MG63 (cell line): ENCODE results near the gene MPIG6B. TPM values are rescaled to one million over a fixed set of nuclear protein-coding genes. Genes with fewer than 3 reads are reported as not detected.

Experiments used
- DNase-seq: peaks from one replicate; pipeline ENCODE4 v3.0.0-alpha.2; 2020
- H3K27me3 ChIP-seq: fragments of 250-450 bp; sonication (Bioruptor Pico); 2 replicates; pipeline ENCODE4 v1.5.1; 2020; ENCODE audit warnings: mild to moderate bottlenecking, moderate library complexity
- H3K36me3 ChIP-seq: fragments of 250-450 bp; sonication (Bioruptor Pico); 2 replicates; pipeline ENCODE4 v1.5.1; 2020; ENCODE audit warnings: mild to moderate bottlenecking, moderate library complexity
- H3K4me3 ChIP-seq: fragments of 250-450 bp; sonication (Bioruptor Pico); 2 replicates; pipeline ENCODE4 v1.5.1; 2020; ENCODE audit warnings: mild to moderate bottlenecking, moderate library complexity
- H3K9me3 ChIP-seq: fragments of 250-450 bp; sonication (Bioruptor Pico); 2 replicates; pipeline ENCODE4 v1.5.1; 2020; ENCODE audit warnings: mild to moderate bottlenecking, moderate library complexity
- total RNA-seq: library from RNA; depleted of rRNA; stranded (reverse); fragments of >200 nt; shearing (Covaris generic); gene quantifications from 2 replicates; pipeline ENCODE4 v1.2.3, GENCODE V29; 2014; ENCODE audit warnings: low replicate concordance; rRNA removed

MPIG6B gene, protein sequence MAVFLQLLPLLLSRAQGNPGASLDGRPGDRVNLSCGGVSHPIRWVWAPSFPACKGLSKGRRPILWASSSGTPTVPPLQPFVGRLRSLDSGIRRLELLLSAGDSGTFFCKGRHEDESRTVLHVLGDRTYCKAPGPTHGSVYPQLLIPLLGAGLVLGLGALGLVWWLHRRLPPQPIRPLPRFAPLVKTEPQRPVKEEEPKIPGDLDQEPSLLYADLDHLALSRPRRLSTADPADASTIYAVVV
- total RNA-seq, result not detected in 2 replicates

GRCh38 chr6:31723245-31723979, at the start of gene MPIG6B:
MPIG6B (plus strand) TSS chr6:31723373; CDS start chr6:31723384, 11 bp downstream.
- Histone ChIP-seq H3K4me3 (no peak within 1 kb of the TSS), H3K36me3 (no peaks in the 10 kb centered on the region), H3K9me3 (no peaks in the 10 kb centered on the region), H3K27me3 (no peaks in the 10 kb centered on the region)
- no peak for DNase-seq

GRCh38 chr6:31676322-31676903, 46.8 kb upstream of the MPIG6B start:
- Histone ChIP-seq H3K4me3 (no peak overlapping the region), H3K27me3 (no peaks in the 10 kb centered on the region), H3K9me3 (no peaks in the 10 kb centered on the region), H3K36me3 (peaks cover 4% of the 10 kb centered on the region)
- DNase-seq, result no peak

GRCh38 chr6:31676904-31677303, 46.3 kb upstream of the MPIG6B start:
- no peak overlapping the region for H3K4me3 ChIP-seq
- DNase-seq, result no peak
- H3K9me3 ChIP-seq, result no peaks in the 10 kb centered on the region

GRCh38 chr6:31677955-31678354, 45.2 kb upstream of the MPIG6B start:
- H3K36me3 ChIP-seq, result no peaks in the 10 kb centered on the region
- DNase-seq, result no peak
- no peaks in the 10 kb centered on the region for H3K9me3 ChIP-seq
- no peak overlapping the region for H3K4me3 ChIP-seq
- H3K27me3 ChIP-seq, result no peaks in the 10 kb centered on the region

More at GRCh38 chr6:31676904-31677303, 46.3 kb upstream of the MPIG6B start:
- Histone ChIP-seq H3K36me3 (peaks cover 4% of the 10 kb centered on the region), H3K27me3 (no peaks in the 10 kb centered on the region)

GRCh38 chr6:31680226-31681134, 42.7 kb upstream of the MPIG6B start, which contains the start of gene LY6G5C:
LY6G5C (minus strand) TSS chr6:31681067; CDS start chr6:31680373, 694 bp downstream.
- peak; percentile 68 for DNase-seq
- Histone ChIP-seq H3K9me3 (no peaks in the 10 kb centered on the region), H3K36me3 (no peaks in the 10 kb centered on the region), H3K4me3 (peak within 1 kb of the TSS; percentile 27), H3K27me3 (no peaks in the 10 kb centered on the region)

- Histone ChIP-seq H3K9me3 (no peaks in the 10 kb centered on the region), H3K4me3 (peak overlapping the region; percentile 27), H3K36me3 (no peaks in the 10 kb centered on the region), H3K27me3 (no peaks in the 10 kb centered on the region)
- DNase-seq, result peak; percentile 20
Measured at GRCh38 chr6:31681135-31681671, 42.0 kb upstream of the MPIG6B start.

DNA sequence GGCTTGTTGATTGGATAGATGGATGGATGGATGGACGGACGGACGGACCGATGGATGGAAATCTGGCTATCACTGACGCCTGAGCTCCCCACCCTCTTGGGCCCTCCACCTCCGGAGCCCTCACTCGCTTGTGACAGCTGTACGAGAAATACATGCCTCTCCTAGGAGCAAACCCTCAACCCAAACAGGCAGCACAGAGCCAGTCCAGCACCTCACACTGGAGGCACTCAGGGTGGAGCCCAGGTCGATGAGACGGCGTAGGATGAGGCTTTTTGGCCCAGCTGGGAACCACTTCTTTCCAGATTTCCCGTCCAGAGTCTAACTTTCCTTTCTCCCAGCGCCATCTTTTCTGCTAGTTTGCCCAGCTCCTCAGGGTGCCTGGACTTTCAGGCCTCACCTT, 39.6 kb upstream of the MPIG6B start:
- no peaks in the 10 kb centered on the region for H3K9me3 ChIP-seq
- H3K36me3 ChIP-seq, result no peaks in the 10 kb centered on the region
- no peak for DNase-seq
- no peaks in the 10 kb centered on the region for H3K27me3 ChIP-seq
- no peak overlapping the region for H3K4me3 ChIP-seq

DNA sequence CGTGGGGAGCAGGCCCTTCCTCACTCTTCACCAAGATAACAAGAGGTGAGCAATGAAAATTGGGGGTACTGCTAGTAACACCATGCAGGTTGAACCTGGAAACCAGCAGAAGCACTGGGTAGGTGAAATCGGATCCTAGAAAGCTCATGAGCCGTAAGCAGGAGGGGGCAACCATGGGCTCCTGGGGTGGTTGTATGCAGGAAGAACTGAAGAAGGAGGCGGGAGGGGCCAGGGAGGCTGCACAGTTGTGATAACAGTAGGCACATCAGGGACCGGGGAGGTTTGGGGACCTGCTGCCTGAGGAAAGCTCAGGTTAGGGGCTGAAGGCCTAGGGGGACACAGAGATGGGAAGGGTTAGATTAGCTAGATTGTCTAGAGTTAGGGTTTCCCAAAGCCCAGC, 36.7 kb upstream of the MPIG6B start:
- no peaks in the 10 kb centered on the region for H3K27me3 ChIP-seq
- no peaks in the 10 kb centered on the region for H3K36me3 ChIP-seq
- DNase-seq, result no peak
- no peak overlapping the region for H3K4me3 ChIP-seq
- H3K9me3 ChIP-seq, result no peaks in the 10 kb centered on the region

- Histone ChIP-seq H3K27me3 (no peaks in the 10 kb centered on the region), H3K36me3 (no peaks in the 10 kb centered on the region), H3K4me3 (no peak overlapping the region), H3K9me3 (no peaks in the 10 kb centered on the region)
- no peak for DNase-seq
Measured at GRCh38 chr6:31687321-31687720, 35.9 kb upstream of the MPIG6B start.

- no peak for DNase-seq
- H3K27me3 ChIP-seq, result no peaks in the 10 kb centered on the region
- H3K36me3 ChIP-seq, result no peaks in the 10 kb centered on the region
- no peaks in the 10 kb centered on the region for H3K9me3 ChIP-seq
- H3K4me3 ChIP-seq, result no peak overlapping the region
Measured at GRCh38 chr6:31687860-31688693, 35.1 kb upstream of the MPIG6B start.

GRCh38 chr6:31689249-31690110, 33.7 kb upstream of the MPIG6B start:
- Histone ChIP-seq H3K4me3 (no peak overlapping the region), H3K27me3 (no peaks in the 10 kb centered on the region), H3K9me3 (no peaks in the 10 kb centered on the region), H3K36me3 (no peaks in the 10 kb centered on the region)
- no peak for DNase-seq

- Histone ChIP-seq H3K36me3 (no peaks in the 10 kb centered on the region), H3K9me3 (no peaks in the 10 kb centered on the region), H3K27me3 (no peaks in the 10 kb centered on the region), H3K4me3 (no peak overlapping the region)
- no peak for DNase-seq
Measured at GRCh38 chr6:31690231-31691077, 32.7 kb upstream of the MPIG6B start.

- Histone ChIP-seq H3K36me3 (no peaks in the 10 kb centered on the region), H3K27me3 (no peaks in the 10 kb centered on the region), H3K9me3 (no peaks in the 10 kb centered on the region), H3K4me3 (no peak overlapping the region)
- no peak for DNase-seq
Measured at GRCh38 chr6:31691078-31691463, 32.1 kb upstream of the MPIG6B start.

- Histone ChIP-seq H3K27me3 (no peaks in the 10 kb centered on the region), H3K36me3 (no peaks in the 10 kb centered on the region), H3K9me3 (no peaks in the 10 kb centered on the region), H3K4me3 (no peak overlapping the region)
- DNase-seq, result no peak
Measured at GRCh38 chr6:31691564-31692108, 31.5 kb upstream of the MPIG6B start.
